HCT116 (cell line): ENCODE data around the gene SMARCE1. TPM values are rescaled to one million over a fixed set of nuclear protein-coding genes. Genes with fewer than 3 reads are reported as not detected.

Source experiments
- ATAC-seq: fragments of 200-7000 bp; cut with Tn5 transposase; 2 replicates; pipeline ENCODE4 v1.9.1; 2020; ENCODE audit warnings: mild to moderate bottlenecking, moderate library complexity
- BruUV-seq: library from RNA; stranded (reverse); fragments of 400-500 nt; replicated peaks from 2 replicates; lab custom pipeline; 2021; lab: Mats Ljungman, UMichigan
- CTCF ChIA-PET: fragments of 300-600 bp; sonication (Branson Sonifier 250); formaldehyde crosslinking; loops from one replicate; lab custom pipeline; 2021; ENCODE audit warnings: antibody characterized with exemption; lab: Charles Lee
- POLR2A ChIA-PET: fragments of 300-600, 350-600 bp; sonication (Branson Sonifier 250); formaldehyde crosslinking; loops from one replicate; lab custom pipeline; 2021; ENCODE audit warnings: antibody characterized with exemption; lab: Charles Lee
- RAD21 ChIA-PET, 2 experiments: fragments of 300-600 bp; sonication (Branson Sonifier 250); formaldehyde crosslinking; loops; one replicate each; lab custom pipeline; 2023; ENCODE audit warnings: low total read pairs in 2 of 2; ENCODE audit not compliant: uncharacterized antibody in 2 of 2, unreplicated experiment in 2 of 2, low non-redundant PET in 1 of 2; lab: Charles Lee
- DNase-seq: peaks from one replicate; pipeline ENCODE4 v3.0.0-alpha.2; 2010; ENCODE audit warnings: low read depth, low spot score
- H2AFZ ChIP-seq: fragments of 200-600 bp; shearing (Covaris generic), sonication (generic); 2 replicates; pipeline ENCODE4 v1.6.1; 2017; ENCODE audit warnings: low read depth, mixed run types, mixed read lengths, antibody characterized with exemption, low read length; ENCODE audit not compliant: poor library complexity, severe bottlenecking
- H3K27ac ChIP-seq: 2 replicates; pipeline ENCODE4 v1.5.1; 2012; ENCODE audit warnings: low read depth, low read length
- H3K27me3 ChIP-seq: fragments of 200-600 bp; sonication (generic); 2 replicates; pipeline ENCODE4 v1.6.1; 2016; ENCODE audit warnings: mixed run types, low read length, mixed read lengths; ENCODE audit not compliant: insufficient read depth
- H3K36me3 ChIP-seq, 2 experiments: fragments of 200-500 bp in 1 of 2; fragments of 200-600 bp in 1 of 2; sonication (Bioruptor generic) in 1 of 2; sonication (generic) in 1 of 2; 2 replicates each; pipeline versions ENCODE4 v1.5.1 to v1.6.1; 2014 to 2016; ENCODE audit warnings: low read length in 2 of 2, inconsistent platforms in 1 of 2, mixed read lengths in 1 of 2, mixed run types in 1 of 2; ENCODE audit not compliant: insufficient read depth in 2 of 2, control insufficient read depth in 1 of 2
- H3K4me1 ChIP-seq, 2 experiments: fragments of 200-600 bp in 1 of 2; sonication (generic) in 1 of 2; 2 replicates each; pipeline versions ENCODE4 v1.5.1 to v1.6.1; 2012 to 2017; ENCODE audit warnings: low read length in 2 of 2, inconsistent platforms in 1 of 2, mild to moderate bottlenecking in 1 of 2, mixed read lengths in 1 of 2, mixed run types in 1 of 2, moderate library complexity in 1 of 2; ENCODE audit not compliant: insufficient read depth in 2 of 2, control insufficient read depth in 1 of 2
- H3K4me2 ChIP-seq: fragments of 200-600 bp; sonication (generic); 2 replicates; pipeline ENCODE4 v1.6.1; 2017; ENCODE audit warnings: mixed run types, low read length, mixed read lengths
- H3K4me3 ChIP-seq, 2 experiments: fragments of 200-600 bp in 1 of 2; sonication (generic) in 1 of 2; replicated peaks in 1 of 2; 2 replicates each; pipeline ENCODE4 v1.5.1; 2011 to 2016; ENCODE audit warnings: low read length in 2 of 2, control low read depth in 1 of 2, low read depth in 1 of 2, mild to moderate bottlenecking in 1 of 2, mixed read lengths in 1 of 2, mixed run types in 1 of 2
- H3K79me2 ChIP-seq: fragments of 200-600 bp; sonication (generic); 2 replicates; pipeline ENCODE4 v1.6.1; 2017; ENCODE audit warnings: mild to moderate bottlenecking, mixed run types, low read length, moderate library complexity, mixed read lengths; ENCODE audit not compliant: insufficient read depth
- H3K9ac ChIP-seq: fragments of 200-600 bp; sonication (generic); 2 replicates; pipeline ENCODE4 v1.6.1; 2016; ENCODE audit warnings: low read length, mixed read lengths
- H3K9me2 ChIP-seq: fragments of 200-600 bp; sonication (generic), shearing (Covaris generic); 2 replicates; pipeline ENCODE4 v1.6.1; 2017; ENCODE audit warnings: mixed run types, mild to moderate bottlenecking, moderate library complexity; ENCODE audit not compliant: insufficient read depth
- H3K9me3 ChIP-seq, 2 experiments: fragments of 200-500 bp in 1 of 2; fragments of 200-600 bp in 1 of 2; sonication (Bioruptor generic) in 1 of 2; sonication (generic) in 1 of 2; 2 replicates each; pipeline ENCODE4 v1.6.1; 2014 to 2017; ENCODE audit warnings: low read length in 2 of 2, mixed read lengths in 2 of 2, inconsistent platforms in 1 of 2, low read depth in 1 of 2, mild to moderate bottlenecking in 1 of 2, mixed run types in 1 of 2, moderate library complexity in 1 of 2; ENCODE audit not compliant: control insufficient read depth in 1 of 2, insufficient read depth in 1 of 2
- H4K20me1 ChIP-seq: fragments of 200-600 bp; sonication (generic), shearing (Covaris generic); 2 replicates; pipeline ENCODE4 v1.6.1; 2017; ENCODE audit warnings: mixed run types, mild to moderate bottlenecking, moderate library complexity; ENCODE audit not compliant: insufficient read depth
- ATF3 ChIP-seq: IDR thresholded peaks from 2 replicates; pipeline ENCODE4 v1.6.1; 2012
- CEBPB ChIP-seq: IDR thresholded peaks from 2 replicates; pipeline ENCODE4 v1.6.1; 2012; ENCODE audit warnings: low read depth
- ELF1 ChIP-seq: IDR thresholded peaks from 2 replicates; pipeline ENCODE4 v1.6.1; 2012; ENCODE audit warnings: low read depth, borderline replicate concordance
- EZH2 ChIP-seq: fragments of 200-600 bp; sonication (generic); IDR thresholded peaks from 2 replicates; pipeline ENCODE4 v1.6.1; 2017; ENCODE audit warnings: antibody characterized with exemption, mixed run types
- SP1 ChIP-seq: IDR thresholded peaks from 2 replicates; pipeline ENCODE4 v1.6.1; 2012; ENCODE audit warnings: low read depth
- YY1 ChIP-seq: IDR thresholded peaks from 2 replicates; pipeline ENCODE4 v1.6.1; 2011; ENCODE audit warnings: low read length, low read depth, moderate library complexity, mild to moderate bottlenecking; ENCODE audit not compliant: insufficient replicate concordance; ENCODE audit errors: extremely low read depth
- intact Hi-C: fragments of 100-400 bp; cut with micrococcal nuclease; formaldehyde crosslinking; loops from 2 replicates; pipeline ENCODE4 v1.10.0; 2022
- total RNA-seq: library from RNA; stranded (reverse); gene quantifications from one replicate; pipeline ENCODE4 v1.2.1, GENCODE V29; 2021; ENCODE audit not compliant: unreplicated experiment

SMARCE1 gene
- total RNA-seq, 1 experiment from 2014 or later: 136 TPM

- no peaks in the 10 kb centered on the region for H4K20me1 ChIP-seq
- H3K27me3 ChIP-seq: no peaks in the 10 kb centered on the region
- peaks cover 2 to 17% of the 10 kb centered on the region in 2 experiments; a peak in 3 of 4 replicates for H3K4me1 ChIP-seq
- H3K9me3 ChIP-seq: no peaks in the 10 kb centered on the region
- RAD21 ChIA-PET: no interaction called here
- no peak overlapping the region for H2AFZ ChIP-seq
- H3K27ac ChIP-seq: no peak overlapping the region
- DNase-seq (no peak), ATAC-seq (no peak)
- CTCF ChIA-PET: interaction anchor here (0.7 kb wide), 1 partner anchor 1045 kb away, joined by 3 read pairs; no protein-coding TSS in a partner anchor
- H3K36me3 ChIP-seq: no peaks in the 10 kb centered on the region
- H3K9ac ChIP-seq: no peak overlapping the region
- H3K9me2 ChIP-seq: no peaks in the 10 kb centered on the region
- POLR2A ChIA-PET: no interaction called here
- no peak overlapping the region for H3K4me3 ChIP-seq
- intact Hi-C loops: loop anchor here (5.0 to 10.0 kb wide), 2 partner anchors 260 to 927 kb away; no protein-coding TSS in a partner anchor
- H3K4me2 ChIP-seq: no peak overlapping the region
- H3K79me2 ChIP-seq: no peaks in the 10 kb centered on the region
- BruUV-seq: no TSS peak
- TF ChIP-seq ELF1: no peak
- TF ChIP-seq CEBPB: peak; percentile 27; the same call in 1 of the 2 replicates
Observed at GRCh38 chr17:40617678-40618240, 29.9 kb downstream of the SMARCE1 start.

GRCh38 chr17:40616592-40616991 is 31.0 kb downstream of the SMARCE1 start:
- Histone ChIP-seq H4K20me1 (no peaks in the 10 kb centered on the region), H3K36me3 (no peaks in the 10 kb centered on the region), H3K4me2 (no peak overlapping the region), H3K4me3 (no peak overlapping the region), H3K27me3 (no peaks in the 10 kb centered on the region), H2AFZ (no peak overlapping the region), H3K4me1 (peaks cover 2 to 17% of the 10 kb centered on the region in 2 experiments; a peak in 3 of 4 replicates), H3K9me2 (no peaks in the 10 kb centered on the region), H3K27ac (no peak overlapping the region)
- ChIA-PET POLR2A (no interaction called here), RAD21 (no interaction called here)
- intact Hi-C loops: loop anchor here (5.0 to 10.0 kb wide), 2 partner anchors 259 to 928 kb away; no protein-coding TSS in a partner anchor
- BruUV-seq: no TSS peak
- TF ChIP-seq EZH2 (no peak), ATF3 (no peak), SP1 (no peak), YY1 (no peak)
- TF ChIP-seq, all 23 proteins: peak for 0
- Histone ChIP-seq H3K9ac (no peak overlapping the region), H3K79me2 (no peaks in the 10 kb centered on the region), H3K9me3 (no peaks in the 10 kb centered on the region)
- ATAC-seq: no peak
- no peak for DNase-seq
- CTCF ChIA-PET: interaction anchor here (1.4 to 2.9 kb wide), 4 partner anchors 12 to 1032 kb away, joined by 3 to 21 read pairs (median 10); no protein-coding TSS in a partner anchor
